Thoracic aorta endothelial cell (primary cell): ENCODE measurements around the gene PKLR. TPM values are rescaled to one million over a fixed set of nuclear protein-coding genes. Genes with fewer than 3 reads are reported as not detected.

Experiments
- total RNA-seq: library from RNA; depleted of rRNA; stranded (reverse); fragments of >200 nt; gene quantifications from 2 replicates; pipeline ENCODE4 v1.2.3, GENCODE V29; 2012

Gene PKLR
- total RNA-seq, result not detected in 2 replicates

DNA sequence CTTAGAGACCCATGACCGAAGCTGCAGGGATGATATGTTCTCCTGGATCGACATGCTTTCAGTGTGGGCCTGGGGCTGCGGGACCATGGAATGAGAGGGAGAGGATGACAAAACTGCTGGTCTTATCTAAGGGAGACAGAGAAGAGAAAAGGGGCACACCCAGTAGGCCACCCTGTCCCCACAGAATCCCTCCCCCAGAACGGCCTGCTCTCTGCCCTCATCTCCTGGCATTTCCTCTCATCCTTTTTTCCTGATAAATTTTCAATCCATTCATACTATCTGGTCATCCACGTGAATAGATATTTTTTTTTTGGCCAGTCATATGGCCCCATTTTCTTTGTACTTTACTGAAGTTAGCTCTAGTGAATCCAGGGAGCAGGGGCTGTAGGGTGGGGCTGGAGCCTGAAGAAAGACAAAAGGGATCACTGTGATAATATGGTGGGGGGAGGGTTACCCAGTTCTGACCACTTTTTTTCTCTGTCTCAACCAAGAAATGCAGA is at the start of gene PKLR:
Gene PKLR (minus strand): TSS at position 97 of the 500 bp plus-strand sequence. CDS start 43 bp downstream, at position 54.

DNA sequence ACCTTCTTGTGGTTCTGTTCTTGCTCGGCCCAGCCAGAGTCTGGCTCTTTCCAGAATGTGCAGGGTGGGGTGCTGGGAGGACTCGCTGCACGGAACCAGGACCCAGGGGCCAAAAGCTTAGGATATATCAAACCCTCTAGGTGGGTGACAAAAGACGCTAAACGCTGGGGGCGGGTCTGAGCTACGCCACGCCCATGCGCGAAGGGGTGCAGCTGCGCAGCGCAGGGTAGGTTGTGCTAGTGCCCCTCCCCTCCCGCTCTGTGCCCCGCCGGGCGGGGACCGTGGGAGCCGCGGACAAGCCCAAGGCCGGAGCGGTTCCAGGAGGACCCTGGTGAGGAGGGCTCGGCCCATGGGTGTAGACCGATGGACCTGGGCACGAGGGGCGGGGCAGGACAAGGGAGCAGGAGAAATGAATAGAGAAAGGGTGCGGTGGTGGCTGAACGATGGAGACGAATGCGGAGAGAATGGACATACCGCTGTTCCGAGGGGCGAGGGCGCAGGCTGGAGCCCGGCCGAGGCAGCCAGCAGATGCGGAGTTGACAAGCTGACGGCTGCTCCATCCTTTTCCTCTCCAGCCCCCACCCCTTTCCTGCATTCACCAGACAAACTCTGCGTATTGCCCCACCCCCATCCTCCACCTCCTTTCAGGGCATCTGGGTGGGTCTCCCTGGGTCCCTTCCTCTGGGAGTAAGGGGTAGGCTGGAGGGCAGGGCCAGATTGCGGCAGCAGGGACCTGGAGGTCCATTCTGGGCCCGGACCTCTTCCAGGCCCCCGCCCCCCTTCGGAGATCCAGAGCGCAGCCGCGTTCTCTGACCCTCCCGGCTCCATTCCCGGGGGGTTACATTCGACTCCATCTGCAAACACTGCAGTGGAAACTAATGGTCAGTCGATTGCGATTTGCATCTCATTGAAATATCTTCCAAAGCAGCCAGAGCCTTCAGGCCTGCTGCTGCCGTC is 19.7 kb upstream of the PKLR start, which contains the start of gene RUSC1:
Gene RUSC1 (plus strand): TSS at position 234 of the 957 bp plus-strand sequence. CDS start 880 bp downstream, outside the sequence.

DNA sequence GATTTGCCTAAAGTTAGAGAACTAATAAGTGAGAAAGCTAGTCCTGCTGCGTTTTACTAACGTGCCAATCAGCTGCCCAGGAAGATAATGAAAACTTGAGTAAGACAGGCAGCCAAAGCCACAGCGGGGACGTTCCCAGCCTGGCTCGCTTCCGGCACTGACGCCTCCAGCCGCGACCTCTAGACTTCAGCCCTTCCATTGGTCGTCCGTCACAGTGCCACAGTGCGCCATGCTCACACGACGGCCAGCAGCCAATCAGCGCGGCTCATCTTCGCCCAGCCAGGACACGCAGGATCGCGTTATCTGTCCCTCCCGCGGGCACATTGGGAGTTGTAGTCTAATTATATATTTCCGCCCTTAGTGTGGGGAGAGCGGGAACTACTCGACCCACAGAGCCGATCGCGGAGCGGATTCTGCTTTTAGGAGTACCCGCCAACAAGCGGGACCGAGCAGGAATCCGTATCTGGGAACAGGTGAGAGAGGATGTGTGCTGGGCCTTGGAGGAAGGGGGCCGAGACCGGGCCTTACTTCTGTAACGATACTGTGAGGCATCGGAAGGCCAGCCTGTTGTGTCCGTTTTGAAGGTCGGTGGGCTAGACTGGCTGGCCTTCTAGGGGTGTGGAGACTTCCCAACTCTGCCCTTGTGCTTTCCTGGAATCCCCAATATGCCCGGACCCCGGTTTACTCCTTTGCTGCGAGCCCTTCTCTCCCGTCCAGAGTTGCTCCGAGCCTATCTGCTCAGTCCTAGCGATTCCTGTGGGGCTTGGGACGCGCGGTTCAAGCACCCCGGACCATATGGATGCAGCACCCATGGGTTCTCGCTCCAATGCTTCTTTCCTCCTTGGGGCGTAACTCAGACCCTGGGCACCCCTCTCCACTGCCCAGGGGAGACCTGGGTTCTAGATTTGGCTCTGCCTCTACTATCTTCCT is 7.5 kb upstream of the PKLR start, which contains the start of gene FDPS:
Gene FDPS (plus strand): TSS at position 374 of the 930 bp plus-strand sequence. CDS start 924 bp downstream, outside the sequence.

DNA sequence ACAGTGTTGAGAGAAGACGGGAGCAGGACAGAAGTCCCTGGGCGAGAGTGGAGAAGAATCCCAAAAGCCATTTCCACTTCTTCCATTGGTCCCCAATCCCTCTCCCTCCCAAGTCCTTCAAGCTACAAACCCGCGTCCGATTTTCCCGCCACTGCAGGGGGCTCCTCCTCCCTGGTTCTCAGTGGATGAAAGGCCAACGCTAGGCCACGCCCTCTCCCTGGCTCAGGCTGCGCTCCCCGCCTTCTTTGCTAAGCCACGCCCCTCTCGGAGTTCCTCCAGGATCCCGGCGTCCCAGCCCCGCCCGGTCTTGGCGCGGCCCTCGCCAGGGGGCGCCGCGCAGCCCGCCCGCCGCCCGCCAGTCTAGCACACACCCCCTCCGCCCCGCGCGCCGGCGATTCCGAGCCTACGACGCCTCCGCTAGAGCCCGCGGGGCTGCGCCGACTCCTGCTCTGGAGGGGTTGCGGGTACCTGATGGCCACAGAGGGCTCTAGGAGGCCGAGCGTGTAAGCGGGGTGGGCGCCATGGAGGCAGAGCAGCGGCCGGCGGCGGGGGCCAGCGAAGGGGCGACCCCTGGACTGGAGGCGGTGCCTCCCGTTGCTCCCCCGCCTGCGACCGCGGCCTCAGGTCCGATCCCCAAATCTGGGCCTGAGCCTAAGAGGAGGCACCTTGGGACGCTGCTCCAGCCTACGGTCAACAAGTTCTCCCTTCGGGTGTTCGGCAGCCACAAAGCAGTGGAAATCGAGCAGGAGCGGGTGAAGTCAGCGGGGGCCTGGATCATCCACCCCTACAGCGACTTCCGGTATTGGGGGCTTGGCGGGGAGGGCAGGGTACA is 24.0 kb downstream of the PKLR start, which contains the start of gene HCN3:
Gene HCN3 (plus strand): TSS at position 394 of the 832 bp plus-strand sequence. CDS start 128 bp downstream, at position 522.

DNA sequence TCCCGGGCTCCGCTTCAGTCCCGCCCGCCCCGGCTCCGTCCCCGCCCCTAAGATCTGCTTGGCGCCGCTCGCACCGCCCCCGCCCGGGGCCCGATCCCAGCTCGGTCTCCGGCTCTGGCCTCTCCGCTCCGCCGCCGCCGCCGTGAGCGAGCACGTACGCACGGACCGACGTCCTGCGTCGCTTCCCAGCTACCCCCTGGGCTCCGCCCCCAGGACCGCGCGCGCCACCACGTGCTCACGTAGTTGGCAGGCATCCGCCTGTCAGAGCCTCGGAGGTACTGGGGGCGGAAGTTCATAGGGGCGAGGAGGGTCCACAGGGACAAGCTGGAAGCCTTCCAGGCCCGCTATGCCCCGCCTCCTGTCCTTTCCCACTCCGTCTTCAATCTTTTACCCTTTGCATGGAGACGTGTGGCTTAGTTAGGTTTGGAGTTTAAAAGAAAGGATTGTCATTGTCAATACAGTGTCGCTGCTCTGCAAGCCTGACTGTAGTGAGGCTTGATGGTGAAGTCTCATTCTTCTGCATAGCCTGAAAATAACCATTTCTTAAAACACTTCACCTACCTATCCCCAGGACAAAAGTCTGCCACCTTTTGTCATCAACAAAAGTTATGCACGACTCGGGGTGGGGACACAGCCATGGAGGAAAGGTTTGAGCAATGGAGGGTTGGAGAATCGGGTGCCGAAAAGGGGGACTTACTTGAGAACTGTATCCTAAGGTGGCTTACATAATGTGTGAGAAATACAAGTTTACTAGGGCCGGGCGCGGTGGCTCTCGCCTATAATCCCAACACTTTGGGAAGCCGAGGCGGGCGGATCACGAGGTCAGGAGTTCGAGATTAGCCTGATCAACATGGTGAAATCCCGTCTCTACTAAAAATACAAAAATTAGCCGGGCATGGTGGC is 27.6 kb downstream of the PKLR start, which contains the start of gene CLK2:
Gene CLK2 (minus strand): TSS at position 162 of the 903 bp plus-strand sequence. CDS start 2,527 bp downstream, outside the sequence.

DNA sequence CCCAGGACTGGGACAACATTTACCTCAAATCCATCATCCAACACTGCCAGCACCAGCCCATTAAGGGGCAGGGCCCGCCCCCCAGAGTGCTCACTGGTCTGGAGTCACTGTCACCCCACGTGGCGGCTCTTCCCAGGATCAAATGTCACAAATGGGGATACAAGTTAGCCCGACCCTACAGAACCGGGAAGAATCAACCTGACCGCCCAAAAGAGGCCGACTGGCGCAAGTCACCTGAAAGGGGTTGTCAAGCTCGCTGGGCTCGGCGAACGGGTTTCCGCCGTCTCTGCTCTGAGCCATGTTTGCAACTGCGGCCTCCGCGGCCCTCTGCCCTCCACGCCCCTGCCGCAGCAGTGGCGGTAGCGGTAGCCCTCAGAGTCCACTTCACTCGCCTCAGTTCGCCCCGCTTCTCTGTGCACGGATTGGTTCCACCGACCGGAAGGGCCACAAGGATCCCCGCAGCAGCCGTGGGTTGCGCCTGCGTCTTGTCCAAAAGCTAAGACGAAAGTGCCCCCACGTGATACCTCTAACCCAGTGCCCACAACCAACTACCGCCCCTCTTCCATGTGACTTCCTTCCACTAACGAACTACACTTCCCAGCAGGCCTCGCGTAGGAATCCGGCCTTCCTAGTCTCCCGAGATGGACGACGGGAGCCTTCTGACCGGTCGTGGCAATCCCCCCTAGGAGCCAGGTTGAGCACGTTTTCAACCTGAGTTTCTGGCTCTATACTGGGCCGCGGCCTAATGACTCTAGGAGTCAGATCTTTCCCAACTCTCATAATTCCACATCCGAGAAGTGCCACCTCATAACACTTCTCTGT is 39.2 kb downstream of the PKLR start, which contains the start of gene SCAMP3:
Gene SCAMP3 (minus strand): TSS at position 509 of the 822 bp plus-strand sequence. CDS start 209 bp downstream, at position 300.

DNA sequence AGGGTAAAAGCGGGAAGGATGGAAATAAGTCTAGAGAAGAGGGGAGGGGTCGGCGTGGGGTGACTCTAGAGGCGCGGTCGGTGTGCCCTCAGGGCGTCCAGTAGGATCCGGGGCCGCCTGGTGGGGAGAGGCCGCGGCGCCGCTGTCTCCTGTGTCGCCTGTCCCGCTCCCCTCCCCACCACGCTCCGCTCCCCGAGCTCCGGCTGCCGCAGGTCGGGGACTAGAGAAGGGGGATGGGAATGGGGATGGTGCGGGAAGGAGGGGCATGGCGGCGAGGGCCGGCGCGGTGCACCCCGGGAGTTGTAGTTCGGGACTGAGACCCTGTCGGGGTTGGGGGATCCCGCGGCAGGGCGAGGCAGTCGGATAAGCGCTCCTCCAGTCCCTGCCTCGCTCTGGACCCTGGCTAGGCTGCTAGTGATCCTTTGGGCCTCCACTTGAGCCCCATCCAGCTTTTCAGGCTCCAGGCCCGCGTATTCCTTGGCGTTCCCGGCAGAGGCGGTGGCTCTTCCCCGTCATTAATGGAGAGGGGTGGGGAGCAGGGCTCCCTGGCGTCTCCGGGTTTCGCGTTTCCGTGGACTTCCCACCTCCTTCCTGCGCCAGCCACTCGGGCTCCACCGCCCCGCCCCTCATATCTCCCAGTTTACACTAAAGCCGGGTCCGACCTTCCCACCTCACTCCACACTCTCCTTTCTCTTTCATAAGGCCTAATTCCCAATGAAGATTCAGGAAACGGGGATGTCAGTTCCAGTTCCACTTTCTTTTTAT is 45.8 kb downstream of the PKLR start, which contains the start of gene ENTREP3:
Gene ENTREP3 (minus strand): TSS at position 241 of the 765 bp plus-strand sequence. CDS start 606 bp downstream, outside the sequence.

Other genes with a start within 250 kb of the PKLR start
- gene EFNA4, start 237.7 kb downstream of the PKLR start, total RNA-seq, result 4.0 and 7.0 TPM in 2 replicates
- 0.66 and 1.9 TPM in 2 replicates for gene EFNA3, start 222.6 kb downstream of the PKLR start, total RNA-seq
- 30.5 and 45.1 TPM in 2 replicates for gene EFNA1, start 173.6 kb downstream of the PKLR start, total RNA-seq
- gene SLC50A1, start 165.6 kb downstream of the PKLR start, total RNA-seq, result 24.3 and 39.1 TPM in 2 replicates
- 23.7 and 37.9 TPM in 2 replicates for gene DPM3, start 160.9 kb downstream of the PKLR start, total RNA-seq
- 77.7 and 105 TPM in 2 replicates for gene KRTCAP2, start 128.1 kb downstream of the PKLR start, total RNA-seq
- 5.7 and 7.2 TPM in 2 replicates for gene TRIM46, start 127.6 kb downstream of the PKLR start, total RNA-seq
- gene THBS3, start 93.5 kb downstream of the PKLR start, total RNA-seq, result 8.5 and 9.1 TPM in 2 replicates
- gene MTX1, start 92.7 kb downstream of the PKLR start, total RNA-seq, result 36.7 and 43.9 TPM in 2 replicates
- 11.8 and 15.3 TPM in 2 replicates for gene ENTREP3, start 46.0 kb downstream of the PKLR start, total RNA-seq
- 36.3 and 45.4 TPM in 2 replicates for gene SCAMP3, start 39.1 kb downstream of the PKLR start, total RNA-seq
- gene CLK2, start 27.9 kb downstream of the PKLR start, total RNA-seq, result 33.8 and 34.6 TPM in 2 replicates
- 0.40 and 0.65 TPM in 2 replicates for gene HCN3, start 24.0 kb downstream of the PKLR start, total RNA-seq
- gene FDPS, start 7.4 kb upstream of the PKLR start, total RNA-seq, result 391 and 487 TPM in 2 replicates
- gene RUSC1, start 19.5 kb upstream of the PKLR start, total RNA-seq, result 13.7 and 19.6 TPM in 2 replicates